OCI-LY7 (cell line): ENCODE measurements around the gene LZTR1. TPM values are rescaled to one million over a fixed set of nuclear protein-coding genes. Genes with fewer than 3 reads are reported as not detected.

Experiments
- BruUV-seq: library from RNA; stranded (reverse); fragments of 400-500 nt; replicated peaks from 2 replicates; lab custom pipeline; 2021; lab: Mats Ljungman, UMichigan
- CTCF ChIA-PET: fragments of 300-600 bp; sonication (Branson Sonifier 250); formaldehyde crosslinking; loops from one replicate; lab custom pipeline; 2022; ENCODE audit warnings: antibody characterized with exemption; ENCODE audit not compliant: unreplicated experiment; lab: Charles Lee
- POLR2A ChIA-PET: fragments of 300-600 bp; sonication (Branson Sonifier 250); formaldehyde crosslinking; loops from one replicate; lab custom pipeline; 2022; ENCODE audit warnings: antibody characterized with exemption; lab: Charles Lee
- DNase-seq: peaks from one replicate; pipeline ENCODE4 v3.0.0-alpha.2; 2015; ENCODE audit warnings: low spot score
- H2AFZ ChIP-seq: fragments of 200-600 bp; sonication (generic), shearing (Covaris generic); 2 replicates; pipeline ENCODE4 v1.6.1; 2014; ENCODE audit warnings: mild to moderate bottlenecking, antibody characterized with exemption, low read length, moderate library complexity
- H3K27ac ChIP-seq: fragments of 200-600 bp; sonication (generic); 2 replicates; pipeline ENCODE4 v1.5.1; 2014; ENCODE audit warnings: mixed run types, low read depth, mild to moderate bottlenecking, moderate library complexity, low read length, inconsistent platforms; ENCODE audit not compliant: poor library complexity, severe bottlenecking
- H3K36me3 ChIP-seq: fragments of 200-600 bp; sonication (generic); 2 replicates; pipeline ENCODE4 v1.6.1; 2014; ENCODE audit warnings: mild to moderate bottlenecking, antibody characterized with exemption, low read length, moderate library complexity, mixed read lengths; ENCODE audit not compliant: insufficient read depth
- H3K4me1 ChIP-seq: fragments of 200-600 bp; sonication (generic); 2 replicates; pipeline ENCODE4 v1.5.1; 2014; ENCODE audit warnings: mild to moderate bottlenecking, low read length; ENCODE audit not compliant: insufficient read depth, poor library complexity, severe bottlenecking
- H3K4me2 ChIP-seq: fragments of 200-600 bp; sonication (generic); 2 replicates; pipeline ENCODE4 v1.6.1; 2014; ENCODE audit warnings: mild to moderate bottlenecking, low read length
- H3K4me3 ChIP-seq: fragments of 200-600 bp; sonication (generic); 2 replicates; pipeline ENCODE4 v1.5.1; 2014; ENCODE audit warnings: mild to moderate bottlenecking, low read depth, low read length; ENCODE audit not compliant: poor library complexity, severe bottlenecking
- H3K79me2 ChIP-seq: fragments of 200-600 bp; sonication (generic); 2 replicates; pipeline ENCODE4 v1.6.1; 2016; ENCODE audit warnings: low read depth, mild to moderate bottlenecking, low read length, moderate library complexity, mixed read lengths; ENCODE audit not compliant: insufficient read depth
- H3K9me2 ChIP-seq: fragments of 200-600 bp; sonication (generic); 2 replicates; pipeline ENCODE4 v1.6.1; 2016; ENCODE audit warnings: mild to moderate bottlenecking, low read length, mixed read lengths; ENCODE audit not compliant: insufficient read depth
- H3K9me3 ChIP-seq: fragments of 200-600 bp; sonication (generic); 2 replicates; pipeline ENCODE4 v1.6.1; 2014; ENCODE audit warnings: mild to moderate bottlenecking, mixed run types, low read length, mixed read lengths
- H4K20me1 ChIP-seq: fragments of 200-600 bp; sonication (generic); 2 replicates; pipeline ENCODE4 v1.6.1; 2014; ENCODE audit warnings: mild to moderate bottlenecking, antibody characterized with exemption, low read length, moderate library complexity, mixed read lengths; ENCODE audit not compliant: insufficient read depth
- CTCF ChIP-seq: fragments of 200-600 bp; sonication (generic); conservative IDR thresholded peaks from 2 replicates; pipeline ENCODE4 v1.5.1; 2014; ENCODE audit warnings: mild to moderate bottlenecking, antibody characterized with exemption, low read length, moderate library complexity, mixed read lengths
- EZH2phosphoT487 ChIP-seq: fragments of 200-600 bp; sonication (generic); IDR thresholded peaks from 2 replicates; pipeline ENCODE4 v1.6.1; 2018; ENCODE audit warnings: low read depth, borderline replicate concordance, mild to moderate bottlenecking, mixed run types, antibody characterized with exemption, low read length, moderate library complexity, mixed read lengths
- intact Hi-C: fragments of 100-400 bp; cut with micrococcal nuclease; formaldehyde crosslinking; loops from one replicate; pipeline ENCODE4 v1.10.0; 2022; ENCODE audit not compliant: unreplicated experiment
- total RNA-seq, 2 experiments: library from RNA; depleted of rRNA in 1 of 2; stranded (reverse); fragments of >200 nt in 1 of 2; shearing (Covaris generic) in 1 of 2; gene quantifications; 2 replicates each; pipeline ENCODE4 v1.2.3, GENCODE V29; 2014 to 2022

LZTR1 gene
- total RNA-seq, 2 experiments from 2014 or later = 46.8 to 61.8 TPM

GRCh38 chr22:20983081-20983771, 1.1 kb downstream of the LZTR1 start:
- Histone ChIP-seq H3K79me2 (peaks cover 10% of the 10 kb centered on the region), H4K20me1 (no peaks in the 10 kb centered on the region), H3K4me3 (peak overlapping the region; percentile 81), H3K9me3 (no peaks in the 10 kb centered on the region), H3K36me3 (peaks cover 31% of the 10 kb centered on the region), H3K4me2 (peak overlapping the region; percentile 95), H3K9me2 (no peaks in the 10 kb centered on the region), H2AFZ (peak overlapping the region; percentile 66; the same call in 1 of the 2 replicates), H3K27ac (no peak overlapping the region), H3K4me1 (peaks cover 19% of the 10 kb centered on the region)
- TF ChIP-seq EZH2phosphoT487 = no peak
- no peak for TF ChIP-seq CTCF
- intact Hi-C loops = loop anchor here (10.0 kb wide), 1 partner anchor 68 kb away; the partner anchor contains the start of gene CRKL
- no peak for DNase-seq
- ChIA-PET POLR2A (interaction anchor here (0.5 to 1.1 kb wide), 3 partner anchors 15 to 126 kb away, joined by 3 read pairs; no protein-coding TSS in a partner anchor), CTCF (no interaction called here)
- no TSS peak for BruUV-seq

DNA sequence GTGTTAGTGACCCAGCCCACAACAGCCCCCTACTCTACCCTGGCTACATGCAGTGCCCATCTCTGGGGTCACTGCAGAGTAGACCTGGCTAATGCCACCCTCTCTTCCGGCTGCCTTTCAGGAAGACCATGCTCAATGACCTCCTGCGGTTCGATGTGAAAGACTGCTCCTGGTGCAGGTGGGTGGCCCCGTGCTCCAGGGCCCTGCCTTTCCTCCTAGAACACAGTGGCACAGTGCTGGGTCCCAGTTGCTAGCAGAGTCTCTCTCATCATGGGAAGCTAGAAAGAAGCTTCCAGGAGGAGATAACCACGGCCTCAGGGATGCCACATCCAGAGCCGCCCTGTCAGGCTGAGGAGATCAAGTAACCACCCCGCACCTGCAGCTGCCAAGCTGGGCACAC, 3.6 kb downstream of the LZTR1 start:
- BruUV-seq = no TSS peak
- no peaks in the 10 kb centered on the region for H4K20me1 ChIP-seq
- TF ChIP-seq CTCF (no peak), EZH2phosphoT487 (no peak)
- H3K36me3 ChIP-seq = peaks cover 32% of the 10 kb centered on the region
- ChIA-PET POLR2A (no interaction called here), CTCF (no interaction called here)
- no peak overlapping the region for H3K4me3 ChIP-seq
- no peak for DNase-seq
- no peak overlapping the region for H3K4me2 ChIP-seq
- H3K4me1 ChIP-seq = peaks cover 17% of the 10 kb centered on the region
- no peak overlapping the region for H2AFZ ChIP-seq
- peaks cover 10% of the 10 kb centered on the region for H3K79me2 ChIP-seq
- no peaks in the 10 kb centered on the region for H3K9me3 ChIP-seq
- intact Hi-C loops = loop anchor here (10.0 kb wide), 1 partner anchor 71 kb away; the partner anchor contains the start of gene CRKL
- no peaks in the 10 kb centered on the region for H3K9me2 ChIP-seq
- no peak overlapping the region for H3K27ac ChIP-seq

DNA sequence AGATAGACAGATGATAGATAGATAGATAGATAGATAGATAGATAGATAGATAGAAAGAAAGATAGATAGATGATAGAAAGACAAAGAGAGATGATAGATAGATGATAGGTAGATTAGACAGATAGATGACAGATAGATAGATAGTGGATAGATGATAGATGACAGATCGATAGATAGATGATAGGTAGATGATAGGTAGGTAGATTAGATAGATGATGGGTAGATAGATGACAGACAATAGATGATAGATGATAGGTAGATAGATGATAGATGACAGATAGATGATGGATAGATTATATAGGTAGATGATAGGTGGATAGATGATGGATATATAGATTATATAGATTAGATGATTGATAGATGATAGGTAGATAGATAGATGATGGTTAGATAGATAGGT, 4.3 kb downstream of the LZTR1 start:
- CTCF ChIA-PET = no interaction called here
- Histone ChIP-seq H2AFZ (no peak overlapping the region), H3K4me1 (peaks cover 11% of the 10 kb centered on the region), H3K27ac (no peak overlapping the region), H3K9me2 (no peaks in the 10 kb centered on the region), H3K4me2 (no peak overlapping the region), H3K4me3 (no peak overlapping the region), H3K9me3 (no peaks in the 10 kb centered on the region), H4K20me1 (no peaks in the 10 kb centered on the region), H3K36me3 (peaks cover 37% of the 10 kb centered on the region), H3K79me2 (peaks cover 10% of the 10 kb centered on the region)
- intact Hi-C loops = loop anchor here (10.0 kb wide), 1 partner anchor 72 kb away; the partner anchor contains the start of gene CRKL
- DNase-seq = no peak
- BruUV-seq = no TSS peak
- no peak for TF ChIP-seq EZH2phosphoT487
- no peak for TF ChIP-seq CTCF
- POLR2A ChIA-PET = no interaction called here
